WERI-Rb-1 (cell line): ENCODE data around the gene EPHA3.

ENCODE experiments used
- DNase-seq: peaks from one replicate; pipeline ENCODE4 v3.0.0-alpha.2; 2020
- H3K27ac ChIP-seq: fragments of 250-450 bp; sonication (Bioruptor Pico); 2 replicates; pipeline ENCODE4 v1.5.1; 2020; ENCODE audit warnings: mild to moderate bottlenecking, moderate library complexity
- H3K27me3 ChIP-seq: fragments of 250-450 bp; sonication (Bioruptor Pico); 2 replicates; pipeline ENCODE4 v1.5.1; 2021; ENCODE audit warnings: mild to moderate bottlenecking, low read depth, moderate library complexity; ENCODE audit not compliant: insufficient read depth, severe bottlenecking
- H3K36me3 ChIP-seq: fragments of 250-450 bp; sonication (Bioruptor Pico); 2 replicates; pipeline ENCODE4 v1.5.1; 2020; ENCODE audit warnings: mild to moderate bottlenecking, moderate library complexity
- H3K4me3 ChIP-seq: 2 replicates; pipeline ENCODE4 v1.5.1; 2011; ENCODE audit warnings: low read depth, mild to moderate bottlenecking, control low read depth, low read length
- H3K9me3 ChIP-seq: fragments of 250-450 bp; sonication (Bioruptor Pico); 2 replicates; pipeline ENCODE4 v1.5.1; 2021; ENCODE audit warnings: mild to moderate bottlenecking, moderate library complexity; ENCODE audit not compliant: severe bottlenecking
- TF ChIP-seq, protein P1 (sequence below): IDR thresholded peaks from 2 replicates; pipeline ENCODE4 v1.5.1; 2011; ENCODE audit warnings: low read depth, mild to moderate bottlenecking, control low read depth, inconsistent platforms, low read length

Gene EPHA3

DNA sequence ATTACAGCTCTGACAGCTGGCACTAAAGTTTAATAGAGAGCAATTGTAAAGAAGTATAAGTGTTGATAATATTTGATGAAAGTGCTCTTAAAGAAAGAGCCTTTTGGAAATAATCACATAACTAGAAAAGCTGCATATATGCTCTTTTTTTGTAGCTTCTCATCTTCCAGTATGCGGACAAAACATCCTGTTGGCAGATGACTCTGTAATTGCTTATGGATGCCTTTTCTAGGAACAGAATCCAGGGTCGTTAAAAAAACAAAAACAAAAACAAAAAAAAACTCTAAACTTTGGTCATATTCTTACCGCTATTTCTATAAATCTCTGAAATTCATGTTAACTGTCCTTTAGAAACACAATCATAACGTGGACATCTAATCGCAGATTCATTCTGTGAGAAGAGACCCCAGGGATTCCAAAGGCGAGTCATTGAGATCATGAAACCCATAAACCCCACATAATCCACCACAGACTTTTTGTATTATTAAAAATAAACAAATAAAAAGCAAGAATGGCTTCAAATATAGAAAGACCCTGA lies 109.8 kb downstream of the EPHA3 start:
- TF ChIP-seq, protein P1, sequence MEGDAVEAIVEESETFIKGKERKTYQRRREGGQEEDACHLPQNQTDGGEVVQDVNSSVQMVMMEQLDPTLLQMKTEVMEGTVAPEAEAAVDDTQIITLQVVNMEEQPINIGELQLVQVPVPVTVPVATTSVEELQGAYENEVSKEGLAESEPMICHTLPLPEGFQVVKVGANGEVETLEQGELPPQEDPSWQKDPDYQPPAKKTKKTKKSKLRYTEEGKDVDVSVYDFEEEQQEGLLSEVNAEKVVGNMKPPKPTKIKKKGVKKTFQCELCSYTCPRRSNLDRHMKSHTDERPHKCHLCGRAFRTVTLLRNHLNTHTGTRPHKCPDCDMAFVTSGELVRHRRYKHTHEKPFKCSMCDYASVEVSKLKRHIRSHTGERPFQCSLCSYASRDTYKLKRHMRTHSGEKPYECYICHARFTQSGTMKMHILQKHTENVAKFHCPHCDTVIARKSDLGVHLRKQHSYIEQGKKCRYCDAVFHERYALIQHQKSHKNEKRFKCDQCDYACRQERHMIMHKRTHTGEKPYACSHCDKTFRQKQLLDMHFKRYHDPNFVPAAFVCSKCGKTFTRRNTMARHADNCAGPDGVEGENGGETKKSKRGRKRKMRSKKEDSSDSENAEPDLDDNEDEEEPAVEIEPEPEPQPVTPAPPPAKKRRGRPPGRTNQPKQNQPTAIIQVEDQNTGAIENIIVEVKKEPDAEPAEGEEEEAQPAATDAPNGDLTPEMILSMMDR, result no peak
- DNase-seq, result no peak
- Histone ChIP-seq H3K27me3 (no peaks in the 10 kb centered on the region), H3K36me3 (no peaks in the 10 kb centered on the region), H3K4me3 (no peak overlapping the region), H3K27ac (no peak overlapping the region), H3K9me3 (no peaks in the 10 kb centered on the region)

- no peaks in the 10 kb centered on the region for H3K9me3 ChIP-seq
- H3K36me3 ChIP-seq, result no peaks in the 10 kb centered on the region
- H3K27ac ChIP-seq, result no peak overlapping the region
- H3K4me3 ChIP-seq, result no peak overlapping the region
- TF ChIP-seq, protein P1, result no peak
- H3K27me3 ChIP-seq, result no peaks in the 10 kb centered on the region
- no peak for DNase-seq
These were observed 114.5 kb downstream of the EPHA3 start for GRCh38 chr3:89221924-89222323.

DNA sequence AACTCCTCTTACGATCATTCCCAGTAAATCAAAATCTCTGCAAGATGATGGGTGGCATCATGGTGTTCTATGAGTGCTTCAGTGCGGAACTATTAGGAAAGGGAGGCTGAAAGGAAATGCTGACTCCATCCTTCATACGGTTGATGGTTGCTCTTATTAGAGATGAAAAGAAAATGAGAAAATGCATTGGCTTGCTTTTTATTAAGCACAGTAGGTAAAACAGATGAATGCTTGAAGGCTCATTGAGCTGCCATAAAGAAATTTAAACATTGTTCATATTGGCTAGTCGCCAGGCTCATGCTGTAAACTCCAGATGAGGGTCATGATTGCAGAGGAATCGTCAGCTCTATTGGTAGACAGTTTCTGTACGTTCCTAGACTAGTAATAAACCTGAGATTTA lies 115.8 kb downstream of the EPHA3 start:
- H3K27me3 ChIP-seq, result no peaks in the 10 kb centered on the region
- H3K9me3 ChIP-seq, result no peaks in the 10 kb centered on the region
- no peak for DNase-seq

GRCh38 chr3:89227218-89227617 lies 119.8 kb downstream of the EPHA3 start:
- Histone ChIP-seq H3K36me3 (no peaks in the 10 kb centered on the region), H3K27me3 (no peaks in the 10 kb centered on the region), H3K27ac (no peak overlapping the region), H3K4me3 (no peak overlapping the region), H3K9me3 (no peaks in the 10 kb centered on the region)
- TF ChIP-seq, protein P1, result no peak
- DNase-seq, result no peak

More for the DNA sequence above, 115.8 kb downstream of the EPHA3 start:
- TF ChIP-seq, protein P1, result no peak
- Histone ChIP-seq H3K4me3 (no peak overlapping the region), H3K27ac (no peak overlapping the region), H3K36me3 (no peaks in the 10 kb centered on the region)

DNA sequence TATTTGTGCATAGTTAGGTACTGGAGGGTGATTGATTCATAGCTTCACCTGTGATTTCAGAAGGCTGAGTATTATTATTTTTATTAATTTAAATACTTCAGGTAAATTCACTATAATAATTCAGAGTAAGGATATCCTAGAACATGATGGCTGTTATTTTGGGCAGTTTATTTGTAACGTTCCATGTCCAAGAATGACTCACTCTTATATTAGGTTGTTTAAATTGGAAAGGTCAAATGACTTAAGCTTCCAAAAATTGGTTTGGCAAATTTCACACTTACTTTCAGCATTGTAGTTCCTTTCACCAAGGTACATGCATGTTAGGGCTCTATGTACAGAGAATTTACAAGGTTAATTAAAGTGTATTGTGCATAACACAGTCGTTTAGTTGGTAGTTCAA lies 120.2 kb downstream of the EPHA3 start:
- H3K36me3 ChIP-seq, result no peaks in the 10 kb centered on the region
- H3K27ac ChIP-seq, result no peak overlapping the region
- H3K4me3 ChIP-seq, result no peak overlapping the region
- TF ChIP-seq, protein P1, result no peak
- no peak for DNase-seq
- H3K27me3 ChIP-seq, result no peaks in the 10 kb centered on the region
- no peaks in the 10 kb centered on the region for H3K9me3 ChIP-seq

- no peaks in the 10 kb centered on the region for H3K9me3 ChIP-seq
These were observed 124.7 kb downstream of the EPHA3 start for GRCh38 chr3:89232155-89232554.

More at GRCh38 chr3:89232155-89232554, 124.7 kb downstream of the EPHA3 start:
- no peak for DNase-seq
- TF ChIP-seq, protein P1, result no peak
- H3K4me3 ChIP-seq, result no peak overlapping the region
- H3K27me3 ChIP-seq, result no peaks in the 10 kb centered on the region
- H3K27ac ChIP-seq, result no peak overlapping the region
- no peaks in the 10 kb centered on the region for H3K36me3 ChIP-seq
